MM.1S (cell line): Measurements from ENCODE around the gene UQCC2.

Source experiments
- DNase-seq: peaks from one replicate; pipeline ENCODE4 v3.0.0-alpha.2; 2015
- H2AFZ ChIP-seq: fragments of 300-600 bp; sonication (generic); 2 replicates; pipeline ENCODE4 v1.6.0; 2016; ENCODE audit warnings: antibody characterized with exemption, low read length
- H3F3A ChIP-seq: fragments of 300-600 bp; sonication (generic); 2 replicates; pipeline ENCODE4 v1.6.1; 2016; ENCODE audit warnings: mild to moderate bottlenecking, antibody characterized with exemption, low read length, moderate library complexity, mixed read lengths; ENCODE audit not compliant: insufficient read depth
- H3K27ac ChIP-seq: fragments of 300-600 bp; sonication (generic); 2 replicates; pipeline ENCODE4 v1.5.1; 2016; ENCODE audit warnings: mild to moderate bottlenecking, low read length
- H3K27me3 ChIP-seq: fragments of 300-600 bp; sonication (generic); replicated peaks from 2 replicates; pipeline ENCODE4 v1.6.0; 2016; ENCODE audit warnings: low read length; ENCODE audit not compliant: insufficient read depth
- H3K36me3 ChIP-seq: fragments of 300-600 bp; sonication (generic); replicated peaks from 2 replicates; pipeline ENCODE4 v1.6.1; 2016; ENCODE audit warnings: mild to moderate bottlenecking, low read length, mixed read lengths; ENCODE audit not compliant: insufficient read depth
- H3K4me1 ChIP-seq: fragments of 300-600 bp; sonication (generic); 2 replicates; pipeline ENCODE4 v1.6.1; 2016; ENCODE audit warnings: low read length, mixed read lengths
- H3K4me2 ChIP-seq: fragments of 300-600 bp; sonication (generic); 2 replicates; pipeline ENCODE4 v1.6.0; 2016; ENCODE audit warnings: low read depth, low read length
- H3K4me3 ChIP-seq: fragments of 300-600 bp; sonication (generic); 2 replicates; pipeline ENCODE4 v1.5.1; 2016; ENCODE audit warnings: low read length, mixed read lengths
- H3K79me2 ChIP-seq: fragments of 300-600 bp; sonication (generic); 2 replicates; pipeline ENCODE4 v1.6.1; 2016; ENCODE audit warnings: mixed run types, low read length, mixed read lengths
- H3K9ac ChIP-seq: fragments of 300-600 bp; sonication (generic); 2 replicates; pipeline ENCODE4 v1.6.1; 2016; ENCODE audit warnings: low read length, mixed read lengths
- H3K9me2 ChIP-seq: fragments of 300-600 bp; sonication (generic); replicated peaks from 2 replicates; pipeline ENCODE4 v1.6.1; 2016; ENCODE audit warnings: mild to moderate bottlenecking, low read length, mixed read lengths; ENCODE audit not compliant: insufficient read depth
- H3K9me3 ChIP-seq: fragments of 300-600 bp; sonication (generic); replicated peaks from 2 replicates; pipeline ENCODE4 v1.6.1; 2016; ENCODE audit warnings: mild to moderate bottlenecking, low read length, mixed read lengths; ENCODE audit not compliant: insufficient read depth
- H4K20me1 ChIP-seq: fragments of 300-600 bp; sonication (generic); 2 replicates; pipeline ENCODE4 v1.6.1; 2016; ENCODE audit warnings: mild to moderate bottlenecking, low read length, moderate library complexity, mixed read lengths; ENCODE audit not compliant: insufficient read depth
- CTCF ChIP-seq: fragments of 300-600 bp; sonication (generic); IDR thresholded peaks from 2 replicates; pipeline ENCODE4 v1.5.1; 2016; ENCODE audit warnings: antibody characterized with exemption, low read length, mixed read lengths
- EZH2 ChIP-seq: fragments of 300-600 bp; sonication (generic); optimal IDR thresholded peaks from 2 replicates; pipeline ENCODE3; 2017; ENCODE audit warnings: low read depth, mild to moderate bottlenecking, antibody characterized with exemption, low read length, mixed read lengths
- EZH2phosphoT487 ChIP-seq: fragments of 300-600 bp; sonication (generic); IDR thresholded peaks from 2 replicates; pipeline ENCODE4 v1.6.1; 2018; ENCODE audit warnings: antibody characterized with exemption, low read length

Gene UQCC2

DNA sequence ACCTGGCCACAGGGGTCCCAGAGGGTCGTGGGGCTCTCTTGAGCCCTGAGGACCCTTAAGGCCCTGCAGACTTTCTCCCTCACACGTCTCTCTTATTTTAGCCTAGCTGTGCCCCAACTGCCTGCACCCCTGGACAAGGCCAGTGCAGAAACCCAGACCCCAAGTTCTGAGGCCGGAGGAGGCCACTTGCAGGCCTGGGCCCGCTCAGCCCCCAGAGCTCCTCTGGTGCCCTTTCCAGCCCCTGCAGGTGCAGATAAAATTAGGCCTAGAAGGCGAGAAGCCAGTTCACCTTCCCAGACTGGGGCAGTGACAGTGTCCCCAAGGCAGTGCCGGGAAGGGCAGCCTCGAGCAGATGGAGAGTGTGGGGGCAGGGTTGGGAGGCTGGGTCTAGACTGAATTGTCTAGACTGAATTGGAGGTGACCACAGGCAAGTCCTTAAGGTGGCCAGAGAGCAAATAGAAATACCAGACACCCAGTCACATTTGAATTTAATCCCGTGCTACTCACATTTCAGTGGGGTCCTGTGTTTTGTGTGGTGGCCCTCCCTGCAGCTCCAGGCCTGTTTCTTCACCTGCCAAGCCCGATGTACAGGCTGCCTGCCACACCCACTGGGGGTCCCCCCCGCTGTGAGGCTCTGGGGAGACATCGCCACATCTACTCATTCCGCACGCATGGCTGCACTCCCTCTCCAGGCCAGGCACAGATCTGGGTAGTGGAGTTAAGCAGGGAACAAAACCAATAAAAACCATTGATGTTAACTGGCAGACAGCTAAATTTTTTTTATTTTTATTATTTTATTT is 43.8 kb upstream of the UQCC2 start:
- H3F3A ChIP-seq, result no peaks in the 10 kb centered on the region
- no peak overlapping the region for H2AFZ ChIP-seq
- no peaks in the 10 kb centered on the region for H3K9me3 ChIP-seq
- H3K4me1 ChIP-seq, result no peaks in the 10 kb centered on the region
- TF ChIP-seq CTCF (no peak), EZH2phosphoT487 (no peak), EZH2 (no peak)
- no peak overlapping the region for H3K4me3 ChIP-seq
- no peaks in the 10 kb centered on the region for H3K9me2 ChIP-seq
- H4K20me1 ChIP-seq, result no peaks in the 10 kb centered on the region
- no peak for DNase-seq
- no peak overlapping the region for H3K27ac ChIP-seq
- H3K36me3 ChIP-seq, result no peaks in the 10 kb centered on the region
- no peaks in the 10 kb centered on the region for H3K79me2 ChIP-seq
- H3K9ac ChIP-seq, result no peak overlapping the region
- H3K4me2 ChIP-seq, result no peak overlapping the region
- peaks cover 36% of the 10 kb centered on the region for H3K27me3 ChIP-seq

- H3K79me2 ChIP-seq, result no peaks in the 10 kb centered on the region
- no peak overlapping the region for H3K27ac ChIP-seq
- H2AFZ ChIP-seq, result no peak overlapping the region
- no peaks in the 10 kb centered on the region for H4K20me1 ChIP-seq
- no peak overlapping the region for H3K4me3 ChIP-seq
- no peaks in the 10 kb centered on the region for H3F3A ChIP-seq
- H3K9me3 ChIP-seq, result no peaks in the 10 kb centered on the region
- TF ChIP-seq EZH2phosphoT487 (no peak), EZH2 (no peak), CTCF (no peak)
- no peak overlapping the region for H3K9ac ChIP-seq
- no peaks in the 10 kb centered on the region for H3K36me3 ChIP-seq
- no peaks in the 10 kb centered on the region for H3K9me2 ChIP-seq
- no peak overlapping the region for H3K4me2 ChIP-seq
- no peaks in the 10 kb centered on the region for H3K4me1 ChIP-seq
- H3K27me3 ChIP-seq, result peaks cover 35% of the 10 kb centered on the region
- DNase-seq, result no peak
These were observed 42.7 kb upstream of the UQCC2 start for GRCh38 chr6:33754222-33754621.

GRCh38 chr6:33752646-33753015 is 41.1 kb upstream of the UQCC2 start:
- no peak overlapping the region for H3K4me2 ChIP-seq
- no peaks in the 10 kb centered on the region for H3K36me3 ChIP-seq
- no peaks in the 10 kb centered on the region for H3K79me2 ChIP-seq
- H2AFZ ChIP-seq, result no peak overlapping the region
- H3K27me3 ChIP-seq, result peaks cover 43% of the 10 kb centered on the region
- TF ChIP-seq CTCF (no peak), EZH2phosphoT487 (no peak), EZH2 (no peak)
- H3F3A ChIP-seq, result no peaks in the 10 kb centered on the region
- H3K27ac ChIP-seq, result no peak overlapping the region
- no peaks in the 10 kb centered on the region for H3K4me1 ChIP-seq
- no peak overlapping the region for H3K9ac ChIP-seq
- H3K9me2 ChIP-seq, result no peaks in the 10 kb centered on the region
- no peaks in the 10 kb centered on the region for H3K9me3 ChIP-seq
- H3K4me3 ChIP-seq, result no peak overlapping the region
- no peaks in the 10 kb centered on the region for H4K20me1 ChIP-seq
- no peak for DNase-seq
